HG03571 (cell line): Measurements from ENCODE around the gene TIFAB.
"Not testable (repeated sequence)": the region's sequence is repeated elsewhere in the genome, so short reads cannot be mapped to it uniquely, and the experiment has no call there.

Experiments used
- ATAC-seq: cut with Tn5 transposase; IDR thresholded peaks from one replicate; pipeline ENCODE4 v1.9.1; 2021; ENCODE audit not compliant: unreplicated experiment

The TIFAB gene

DNA sequence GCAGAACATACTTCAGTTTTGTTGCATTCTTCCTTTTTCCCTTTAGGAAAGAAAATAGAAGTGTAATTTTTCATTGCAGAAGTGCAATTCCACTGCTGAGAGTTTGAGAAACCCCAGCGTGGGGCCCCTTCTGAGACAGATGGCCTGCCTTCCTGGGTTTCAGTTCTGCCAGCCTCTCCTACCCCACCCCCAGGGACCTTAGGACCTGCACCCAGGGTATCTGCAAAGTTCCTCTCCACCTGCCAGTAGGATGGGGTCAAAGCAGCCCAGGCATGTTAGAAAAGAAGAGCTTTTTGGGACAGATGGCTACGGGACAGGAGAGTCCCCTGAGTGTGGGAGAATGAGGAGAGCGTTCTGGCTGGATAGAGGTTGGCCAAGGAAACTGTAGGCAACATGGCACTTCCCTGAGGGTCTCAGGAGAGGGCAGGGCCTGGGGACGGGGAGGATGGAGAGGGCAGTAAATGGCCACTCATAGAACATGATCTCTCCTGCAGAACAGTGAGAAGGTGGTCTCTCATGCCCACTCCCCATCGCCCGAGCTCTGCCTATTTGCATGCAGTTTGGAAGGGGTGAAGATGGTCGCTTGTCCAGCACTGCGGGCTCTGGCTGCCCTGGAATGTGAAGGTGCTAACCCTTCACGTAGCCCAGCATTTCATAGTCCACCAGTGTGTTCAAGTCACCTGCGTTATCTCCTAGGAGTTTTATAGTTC lies at the start of gene TIFAB:
Gene TIFAB, minus strand, starts transcription at position 31 of the 710 bp plus-strand sequence. CDS start 2,412 bp downstream, outside the sequence.
- ATAC-seq: no peak

- ATAC-seq: no peak
Measured at GRCh38 chr5:135498637-135498995, 46.5 kb upstream of the TIFAB start.

- ATAC-seq: no peak
Measured at GRCh38 chr5:135497971-135498636, 46.0 kb upstream of the TIFAB start.

DNA sequence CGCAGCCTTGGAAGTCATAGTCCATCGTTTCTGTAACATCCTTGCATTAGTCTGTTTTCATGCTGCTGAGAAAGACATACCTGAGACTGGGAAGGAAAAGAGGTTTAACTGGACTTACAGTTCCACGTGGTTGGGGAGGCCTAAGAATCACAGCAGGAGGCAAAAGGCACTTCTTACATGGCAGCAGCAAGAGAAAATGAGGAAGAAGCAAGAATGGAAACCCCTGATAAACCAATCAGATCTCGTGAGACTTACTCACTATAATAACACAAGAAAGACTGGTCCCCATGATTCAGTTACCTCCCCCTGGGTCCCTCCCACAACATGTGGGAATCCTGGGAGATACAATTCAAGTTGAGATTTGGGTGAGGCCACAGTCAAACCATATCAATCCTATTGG lies 43.4 kb upstream of the TIFAB start:
- ATAC-seq: not testable (repeated sequence)

GRCh38 chr5:135494196-135494595 lies 42.0 kb upstream of the TIFAB start:
- ATAC-seq: no peak

DNA sequence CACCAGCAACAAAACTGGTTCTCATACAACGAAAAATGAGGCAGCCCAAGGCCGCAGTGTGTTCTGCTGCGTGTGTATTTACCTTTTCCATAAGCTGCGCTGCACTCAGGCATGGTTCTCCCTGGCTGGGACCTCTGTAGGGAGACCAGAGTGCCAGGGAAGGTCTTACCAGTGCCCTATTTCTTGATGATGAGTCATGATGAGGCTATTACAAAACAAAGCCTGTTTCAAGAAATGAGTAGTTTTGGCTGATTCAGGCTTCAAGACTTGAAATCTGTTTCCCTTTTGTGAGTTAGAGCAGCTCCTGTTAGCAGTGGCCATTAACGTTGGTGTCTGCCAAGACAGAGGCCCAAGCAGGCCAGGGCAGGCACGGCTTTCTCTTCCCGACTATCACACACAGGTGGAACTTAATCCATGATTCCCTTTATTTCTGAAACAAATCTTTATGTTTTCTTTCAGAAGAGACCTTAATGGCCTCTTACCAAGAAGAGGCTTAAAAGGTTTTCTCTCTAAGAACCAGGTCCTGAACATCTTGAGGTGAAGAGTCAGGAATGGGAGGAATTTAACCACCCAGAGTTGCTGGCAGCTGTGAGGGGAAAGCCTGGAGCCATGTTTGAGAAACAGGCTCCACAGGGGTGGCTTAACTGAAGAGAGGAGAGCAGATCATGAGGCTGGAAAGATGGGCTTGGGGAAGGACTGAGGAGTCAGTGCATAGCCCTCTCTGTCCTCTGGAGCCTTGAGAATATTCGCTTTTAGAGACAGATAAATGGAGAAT lies 41.4 kb upstream of the TIFAB start:
- ATAC-seq: no peak

GRCh38 chr5:135492319-135492626 lies 40.1 kb upstream of the TIFAB start:
- ATAC-seq: no peak

GRCh38 chr5:135491552-135492318 lies 39.6 kb upstream of the TIFAB start:
- ATAC-seq: no peak

DNA sequence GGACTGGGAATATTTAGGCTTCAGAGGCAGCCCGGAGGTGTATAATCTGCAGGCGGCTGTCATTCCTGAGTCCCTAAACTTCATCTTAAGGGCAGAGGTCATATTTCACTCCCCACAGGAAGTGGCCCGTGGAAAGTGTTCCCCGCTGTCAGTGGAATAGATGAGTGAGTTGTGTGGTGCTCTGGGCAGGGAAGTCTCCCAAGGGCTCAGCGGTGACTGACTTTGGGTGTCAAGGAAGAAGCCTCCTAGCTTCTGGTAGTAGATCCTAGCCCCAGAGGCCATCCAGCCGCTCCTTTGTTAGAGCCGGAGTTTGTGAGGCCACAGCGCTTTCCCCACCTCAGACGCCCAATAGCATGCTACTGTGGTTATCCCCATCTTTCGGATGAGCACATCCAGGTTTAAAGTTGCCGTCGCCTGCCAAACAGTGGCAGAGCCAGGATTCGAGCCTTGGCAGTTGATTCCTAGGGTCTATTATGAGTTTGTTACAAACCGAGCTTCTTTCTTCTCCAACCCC lies 38.9 kb upstream of the TIFAB start:
- ATAC-seq: no peak

DNA sequence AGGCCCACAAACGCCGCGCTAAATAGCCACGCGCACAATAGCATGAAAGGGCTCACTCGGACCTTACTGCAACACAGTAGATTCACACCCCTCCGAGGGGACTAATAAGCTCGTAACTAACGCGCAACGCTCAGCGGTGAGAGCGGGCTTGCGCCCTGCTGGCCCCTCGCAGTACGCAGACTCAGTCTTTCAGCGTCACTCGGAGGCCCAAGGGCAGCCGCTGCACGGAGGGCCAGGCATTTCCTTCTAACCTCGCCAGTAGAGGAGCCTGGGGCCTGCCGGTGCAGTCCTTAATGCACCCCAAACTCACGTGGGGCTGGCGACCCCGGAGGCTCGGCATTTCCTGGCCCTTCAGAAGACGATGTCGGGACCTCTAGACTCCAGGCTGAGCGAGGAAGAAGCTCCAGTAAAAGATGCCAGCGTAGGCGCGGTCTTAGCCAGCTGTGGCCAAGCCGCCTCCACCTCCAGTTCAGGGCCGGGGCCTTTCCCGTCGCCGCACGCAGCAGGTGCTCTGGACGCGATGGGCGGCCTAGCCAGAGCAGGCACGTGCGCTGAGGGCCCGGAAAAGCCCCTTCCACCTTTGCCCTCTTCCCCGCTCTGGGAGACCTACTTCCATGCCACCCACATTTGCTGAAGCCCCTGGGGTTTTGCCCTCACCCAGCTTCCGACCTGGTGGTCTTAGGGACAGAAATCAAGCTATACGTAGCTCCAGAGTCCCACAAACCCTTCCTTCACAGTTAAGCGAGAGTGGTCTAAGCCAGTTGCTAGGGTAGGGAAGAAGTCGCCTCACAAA lies 38.3 kb upstream of the TIFAB start:
- ATAC-seq: no peak

DNA sequence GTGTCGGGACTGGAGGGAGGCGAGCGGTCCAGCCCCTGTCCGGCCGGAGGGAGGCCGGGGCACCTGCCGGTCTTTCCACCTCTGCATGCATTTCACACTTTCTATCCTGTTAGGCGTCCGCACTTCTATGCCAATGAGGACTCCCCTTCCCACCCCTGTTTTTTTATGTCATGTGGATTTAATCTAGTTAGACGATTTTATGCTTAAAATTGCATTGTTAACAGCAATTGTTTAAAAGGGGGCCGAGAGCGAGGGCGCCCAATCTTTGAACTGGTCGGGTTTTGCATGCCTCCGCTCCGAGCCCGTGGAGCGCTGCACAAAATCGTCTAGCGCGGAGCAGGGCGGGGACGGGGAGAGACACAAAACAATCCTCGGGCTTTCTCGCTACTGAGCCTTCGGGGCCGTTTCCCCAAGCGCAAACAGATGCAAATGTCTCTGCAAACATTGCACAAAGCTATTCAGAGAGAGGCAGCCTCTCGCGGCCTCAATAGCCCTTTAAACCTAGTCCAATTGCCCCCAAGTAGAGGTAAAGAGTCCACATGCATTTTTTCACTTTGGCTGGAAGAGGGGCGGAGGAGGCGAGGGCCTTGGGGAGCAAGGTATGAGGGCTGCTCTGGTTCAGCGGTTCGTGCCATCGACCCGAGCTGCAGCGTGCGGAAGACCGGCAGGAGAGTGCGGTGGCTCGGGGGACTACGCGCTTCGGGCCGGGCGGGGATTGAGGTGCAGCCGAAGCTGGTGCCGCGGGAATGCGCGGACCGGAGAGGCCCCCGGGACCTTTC lies 37.5 kb upstream of the TIFAB start:
- ATAC-seq: no peak

DNA sequence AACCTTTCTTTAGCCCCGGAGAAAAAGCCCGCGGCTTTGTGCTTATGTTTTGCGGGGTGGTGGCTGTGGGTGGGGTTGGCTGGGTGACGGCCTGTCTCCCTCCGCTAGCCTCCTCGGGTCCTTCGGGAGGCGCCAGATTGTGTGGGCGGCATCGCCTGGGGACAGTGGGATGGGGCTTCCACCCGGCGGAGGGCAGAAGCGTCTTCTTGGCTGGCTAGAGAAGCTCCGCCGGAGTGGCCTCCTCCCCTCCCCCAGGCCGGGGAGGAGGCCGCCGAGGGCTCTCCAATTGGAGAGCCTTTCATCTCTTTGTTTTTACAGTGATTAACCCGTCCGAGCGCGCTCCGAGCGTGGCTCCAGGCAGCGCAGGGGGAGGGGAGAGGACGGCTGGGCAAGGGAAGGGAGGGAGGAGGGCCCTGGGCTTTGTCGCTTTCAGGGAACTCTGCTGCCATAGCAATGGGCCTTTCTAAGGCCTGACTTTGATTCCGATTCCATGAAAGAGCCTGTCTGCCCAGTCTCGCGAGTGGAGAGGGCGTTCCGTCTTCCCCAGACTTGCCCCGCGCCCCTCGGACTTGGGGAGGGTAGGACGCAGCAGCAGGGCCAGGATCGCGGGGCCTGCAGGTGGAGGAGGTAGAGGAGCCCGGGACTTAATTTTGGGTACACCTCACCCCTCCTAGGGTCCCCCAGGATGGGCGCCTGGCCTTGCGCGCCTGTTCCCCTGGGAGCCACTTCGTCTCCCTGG lies 36.7 kb upstream of the TIFAB start:
- ATAC-seq: no peak

- ATAC-seq: no peak
Measured at GRCh38 chr5:135487839-135488514, 35.8 kb upstream of the TIFAB start.

- ATAC-seq: no peak
Measured at GRCh38 chr5:135487037-135487395, 34.9 kb upstream of the TIFAB start.

DNA sequence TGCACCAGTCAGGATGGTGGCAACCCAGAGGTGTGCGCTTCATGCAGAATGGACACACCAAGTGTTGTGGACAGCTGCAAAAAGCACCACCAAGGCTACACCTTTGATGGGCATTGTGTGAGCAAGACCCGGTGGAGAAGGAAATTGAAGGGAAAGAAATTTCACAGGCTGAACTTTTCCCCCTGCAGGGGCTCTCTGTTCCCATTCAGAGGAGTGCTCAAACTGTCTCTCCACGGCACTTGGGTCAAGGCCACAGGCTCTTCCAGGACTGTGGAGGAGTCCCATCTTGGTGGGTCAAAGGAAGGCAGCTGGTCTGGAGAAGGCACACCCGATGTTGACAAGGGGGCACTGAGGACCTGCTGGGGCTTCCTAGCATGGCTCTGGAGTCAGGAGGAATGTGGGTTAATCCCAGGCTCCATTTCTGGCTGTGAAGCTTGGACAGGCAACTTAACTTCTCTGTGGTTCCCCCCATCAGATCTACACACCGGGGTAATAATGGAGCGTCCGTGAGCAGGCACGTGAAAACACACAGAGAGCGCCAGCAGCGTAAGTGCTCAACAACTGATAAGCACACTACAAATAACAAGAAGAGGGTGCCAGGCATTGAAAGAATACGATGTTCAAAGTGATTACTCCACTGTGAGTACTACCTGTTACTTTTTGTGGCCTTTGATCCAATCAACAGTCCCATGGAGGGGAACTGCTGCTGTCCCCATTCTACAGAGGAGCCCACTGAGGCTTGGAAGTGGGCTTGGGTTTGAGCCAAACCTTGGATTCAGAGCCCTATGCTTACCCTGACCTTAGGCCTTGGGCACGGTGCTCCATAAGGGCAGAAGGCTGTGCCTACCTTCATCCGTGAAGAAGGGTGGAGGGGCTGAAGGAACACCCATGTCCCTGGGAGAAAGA lies 34.2 kb upstream of the TIFAB start:
- no peak for ATAC-seq

DNA sequence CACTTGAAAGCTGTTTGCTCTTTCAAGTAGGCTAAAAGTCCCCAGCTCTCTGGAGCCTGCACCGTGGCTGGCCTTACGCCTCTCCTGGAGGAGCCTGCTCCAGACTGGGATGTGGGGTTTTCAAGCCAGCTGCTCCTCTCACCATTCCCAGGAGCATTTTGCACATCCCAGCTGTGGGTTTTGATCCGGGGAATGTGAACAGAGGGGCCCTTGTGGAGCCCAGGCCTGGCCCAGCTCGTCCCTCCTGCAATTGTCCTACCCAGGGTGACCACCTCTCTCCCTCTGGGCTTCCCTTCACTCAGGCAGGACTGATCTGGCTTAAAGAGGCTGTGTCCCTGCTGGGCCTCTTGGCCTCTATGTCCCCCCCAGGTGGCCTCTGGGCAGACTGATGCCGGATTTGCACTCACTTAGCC lies 32.5 kb upstream of the TIFAB start:
- ATAC-seq: no peak

GRCh38 chr5:135483254-135483653 lies 31.1 kb upstream of the TIFAB start:
- no peak for ATAC-seq
